ENCODE measurements around the gene ENPP7. TPM values are rescaled to one million over a fixed set of nuclear protein-coding genes. Genes with fewer than 3 reads are reported as not detected.

Gene ENPP7
- total RNA-seq, 6 donors from 2014 or later: 0.27 TPM; not detected in 5

- no peak overlapping the region for H3K4me3 ChIP-seq
- TF ChIP-seq EP300 (IDR thresholded peaks at IDR 0.05): no peak
- TF ChIP-seq CTCF (IDR thresholded peaks at IDR 0.05): no peak
- ATAC-seq (ENCODE audit: low FRiP score in 2 of 2) (no peak), DNase-seq (no peak)
- H3K27ac ChIP-seq: no peak overlapping the region
- no peaks in the 10 kb centered on the region for H3K36me3 ChIP-seq
- no peaks in the 10 kb centered on the region for H3K9me3 ChIP-seq
- 82 to 87% methylated on average over 14 of the region's 14 CpGs for WGBS, 2 donors
- no peaks in the 10 kb centered on the region for H3K4me1 ChIP-seq
- peaks cover 0 to under 1% (median 0%) of the 10 kb centered on the region in 4 donors for H3K27me3 ChIP-seq
These were observed 24.8 kb downstream of the ENPP7 start for GRCh38 chr17:79755591-79755990.

- ATAC-seq (ENCODE audit: low FRiP score in 2 of 2): no peak
- TF ChIP-seq EP300 (IDR thresholded peaks at IDR 0.05) (no peak), CTCF (IDR thresholded peaks at IDR 0.05) (no peak), POLR2A (IDR thresholded peaks at IDR 0.05) (no peak), POLR2AphosphoS5 (IDR thresholded peaks at IDR 0.05) (no peak)
- Histone ChIP-seq H3K36me3 (no peaks in the 10 kb centered on the region), H3K4me1 (no peaks in the 10 kb centered on the region), H3K27ac (no peak overlapping the region), H3K4me3 (no peak overlapping the region), H3K9me3 (no peaks in the 10 kb centered on the region), H3K27me3 (no peaks in the 10 kb centered on the region)
- 94 to 96% methylated on average over 15 of the region's 15 CpGs for WGBS, 2 donors
- DNase-seq: no peak
These were observed 26.5 kb downstream of the ENPP7 start for GRCh38 chr17:79757140-79757745.

- no peaks in the 10 kb centered on the region for H3K36me3 ChIP-seq
- no peak for TF ChIP-seq POLR2AphosphoS5 (IDR thresholded peaks at IDR 0.05)
- no peak for TF ChIP-seq POLR2A (IDR thresholded peaks at IDR 0.05)
- no peak for TF ChIP-seq CTCF (IDR thresholded peaks at IDR 0.05)
- TF ChIP-seq EP300 (IDR thresholded peaks at IDR 0.05): no peak
- 88 to 90% methylated on average over 6 of the region's 6 CpGs for WGBS, 2 donors
- DNase-seq (no peak), ATAC-seq (ENCODE audit: low FRiP score in 2 of 2) (no peak)
- H3K4me1 ChIP-seq: no peaks in the 10 kb centered on the region
- H3K4me3 ChIP-seq: no peak overlapping the region
- H3K9me3 ChIP-seq: no peaks in the 10 kb centered on the region
- no peaks in the 10 kb centered on the region for H3K27me3 ChIP-seq
- no peak overlapping the region for H3K27ac ChIP-seq
These were observed 27.5 kb downstream of the ENPP7 start for GRCh38 chr17:79758271-79758670.

GRCh38 chr17:79760197-79760906, 29.6 kb downstream of the ENPP7 start:
- Histone ChIP-seq H3K27ac (no peak overlapping the region), H3K27me3 (no peaks in the 10 kb centered on the region), H3K4me1 (no peaks in the 10 kb centered on the region), H3K36me3 (no peaks in the 10 kb centered on the region), H3K9me3 (no peaks in the 10 kb centered on the region), H3K4me3 (no peak overlapping the region)
- TF ChIP-seq EP300 (IDR thresholded peaks at IDR 0.05) (no peak), CTCF (IDR thresholded peaks at IDR 0.05) (no peak), POLR2A (IDR thresholded peaks at IDR 0.05) (no peak), POLR2AphosphoS5 (IDR thresholded peaks at IDR 0.05) (no peak)
- 80 to 88% methylated on average over 12 to 21 of the region's 21 CpGs for WGBS, 2 donors
- DNase-seq (no peak), ATAC-seq (ENCODE audit: low FRiP score in 2 of 2) (no peak)
